SK-N-SH (cell line): ENCODE results near the gene SPIB. TPM values are rescaled to one million over a fixed set of nuclear protein-coding genes. Genes with fewer than 3 reads are reported as not detected.

Experiments
- CTCF ChIA-PET: fragments of 300-600, 350-600 bp; formaldehyde crosslinking; extraction: SDS; loops from one replicate; lab custom pipeline; 2021; lab: Yijun Ruan, JAX
- POLR2A ChIA-PET: fragments of 350-600 bp; sonication (Branson Sonifier 250); formaldehyde crosslinking; extraction: SDS; loops from one replicate; lab custom pipeline; 2020; ENCODE audit warnings: antibody characterized with exemption, inconsistent platforms; lab: Yijun Ruan, JAX
- DNase-seq: peaks from one replicate; pipeline ENCODE4 v3.0.0; 2012
- H2AFZ ChIP-seq: fragments of 200-600 bp; sonication (generic); 2 replicates; pipeline ENCODE4 v1.8.1; 2016; ENCODE audit warnings: antibody characterized with exemption, mild to moderate bottlenecking, low read depth
- H3F3A ChIP-seq: fragments of 200-600 bp; sonication (generic); replicated peaks from 2 replicates; pipeline ENCODE3; 2016; ENCODE audit warnings: antibody characterized with exemption, mild to moderate bottlenecking; ENCODE audit not compliant: insufficient read depth
- H3K27ac ChIP-seq, 2 experiments: fragments of 200-500 bp in 1 of 2; fragments of 200-600 bp in 1 of 2; sonication (Bioruptor generic) in 1 of 2; sonication (generic), shearing (Covaris generic) in 1 of 2; 2 replicates each; pipeline versions ENCODE4 v1.5.1 to v1.6.1; 2014 to 2016; ENCODE audit warnings: low read depth in 2 of 2, inconsistent platforms in 1 of 2, low read length in 1 of 2, mild to moderate bottlenecking in 1 of 2, mixed read lengths in 1 of 2
- H3K27me3 ChIP-seq: fragments of 200-600 bp; sonication (generic), shearing (Covaris generic); 2 replicates; pipeline ENCODE4 v1.6.1; 2016; ENCODE audit warnings: mixed run types; ENCODE audit not compliant: insufficient read depth
- H3K36me3 ChIP-seq, 2 experiments: fragments of 200-500 bp in 1 of 2; fragments of 200-600 bp in 1 of 2; sonication (Bioruptor generic) in 1 of 2; sonication (generic) in 1 of 2; replicated peaks in 1 of 2; 2 replicates each; pipeline versions ENCODE3 to v1.5.1; 2014 to 2016; ENCODE audit warnings: low read length in 1 of 2, mild to moderate bottlenecking in 1 of 2; ENCODE audit not compliant: insufficient read depth in 2 of 2, control insufficient read depth in 1 of 2
- H3K4me1 ChIP-seq, 2 experiments: fragments of 200-500 bp in 1 of 2; fragments of 200-600 bp in 1 of 2; sonication (Bioruptor generic) in 1 of 2; sonication (generic), shearing (Covaris generic) in 1 of 2; 2 replicates each; pipeline versions ENCODE4 v1.5.1 to v1.6.1; 2014 to 2016; ENCODE audit warnings: low read depth in 1 of 2, low read length in 1 of 2, mixed run types in 1 of 2; ENCODE audit not compliant: insufficient read depth in 2 of 2, control insufficient read depth in 1 of 2
- H3K4me2 ChIP-seq: fragments of 200-600 bp; sonication (generic), shearing (Covaris generic); 2 replicates; pipeline ENCODE4 v1.6.1; 2017; ENCODE audit warnings: mixed run types
- H3K4me3 ChIP-seq, 2 experiments: fragments of 200-500 bp in 1 of 2; fragments of 200-600 bp in 1 of 2; sonication (Bioruptor generic) in 1 of 2; sonication (generic), shearing (Covaris generic) in 1 of 2; 2 replicates each; pipeline versions ENCODE4 v1.5.1 to v1.8.1; 2014 to 2016; ENCODE audit warnings: low read depth in 2 of 2, inconsistent platforms in 1 of 2, low read length in 1 of 2, mild to moderate bottlenecking in 1 of 2, mixed read lengths in 1 of 2, moderate library complexity in 1 of 2
- H3K79me2 ChIP-seq: fragments of 200-600 bp; sonication (generic); 2 replicates; pipeline ENCODE4 v1.8.1; 2017; ENCODE audit warnings: mild to moderate bottlenecking; ENCODE audit not compliant: insufficient read depth
- H3K9ac ChIP-seq: fragments of 200-600 bp; sonication (generic); 2 replicates; pipeline ENCODE4 v1.6.1; 2017; ENCODE audit warnings: mixed run types
- H3K9me2 ChIP-seq: fragments of 200-600 bp; sonication (generic); 2 replicates; pipeline ENCODE4 v1.6.1; 2017; ENCODE audit warnings: mixed run types
- H3K9me3 ChIP-seq: fragments of 200-600 bp; sonication (generic); 2 replicates; pipeline ENCODE4 v1.6.1; 2017; ENCODE audit warnings: mixed run types, mild to moderate bottlenecking, moderate library complexity
- H4K20me1 ChIP-seq: fragments of 200-600 bp; sonication (generic); 2 replicates; pipeline ENCODE4 v1.6.1; 2017; ENCODE audit warnings: mild to moderate bottlenecking, mixed run types; ENCODE audit not compliant: insufficient read depth
- CHD2 ChIP-seq: fragments of 150-350 bp; IDR thresholded peaks from 2 replicates; pipeline ENCODE4 v1.6.1; 2018; ENCODE audit warnings: low read length; ENCODE audit not compliant: partially characterized antibody
- CTCF ChIP-seq: fragments of 200-600 bp; sonication (generic); IDR thresholded peaks from 2 replicates; pipeline ENCODE4 v1.6.1; 2017; ENCODE audit warnings: antibody characterized with exemption, mild to moderate bottlenecking, moderate library complexity
- ELF1 ChIP-seq: IDR thresholded peaks from 2 replicates; pipeline ENCODE4 v1.4.0; 2012
- FOSL2 ChIP-seq: IDR thresholded peaks from 2 replicates; pipeline ENCODE4 v1.4.0; 2012; ENCODE audit warnings: low read depth, mild to moderate bottlenecking, moderate library complexity, borderline replicate concordance
- FOXJ3 ChIP-seq: sonication (generic); formaldehyde crosslinking; IDR thresholded peaks from 2 replicates; pipeline ENCODE4 v1.5.1; 2020; ENCODE audit warnings: mild to moderate bottlenecking, missing genetic modification reagents
- GATA2 ChIP-seq: sonication (generic); formaldehyde crosslinking; IDR thresholded peaks from 2 replicates; pipeline ENCODE4 v1.5.0; 2020; ENCODE audit warnings: mild to moderate bottlenecking, missing genetic modification reagents
- MEF2A ChIP-seq: IDR thresholded peaks from 2 replicates; pipeline ENCODE4 v1.4.0; 2012; ENCODE audit warnings: low read depth, borderline replicate concordance
- MXI1 ChIP-seq: IDR thresholded peaks from 2 replicates; pipeline ENCODE4 v1.6.1; 2012; ENCODE audit warnings: mild to moderate bottlenecking, low read depth, low read length, improper control_type of control experiment
- RAD21 ChIP-seq: IDR thresholded peaks from 2 replicates; pipeline ENCODE4 v1.6.1; 2012; ENCODE audit warnings: mild to moderate bottlenecking, low read length
- RFX5 ChIP-seq: IDR thresholded peaks from 2 replicates; pipeline ENCODE4 v1.6.1; 2012; ENCODE audit warnings: mild to moderate bottlenecking, improper control_type of control experiment, low read length
- TAF1 ChIP-seq: IDR thresholded peaks from 2 replicates; pipeline ENCODE4 v1.6.1; 2012; ENCODE audit warnings: low read depth, mild to moderate bottlenecking, low read length, moderate library complexity, borderline replicate concordance
- YY1 ChIP-seq: IDR thresholded peaks from 2 replicates; pipeline ENCODE4 v1.4.0; 2012; ENCODE audit warnings: low read depth, mild to moderate bottlenecking
- WGBS: methylation state at CpG from one replicate; pipeline ENCODE4 v1.1.6; 2017; ENCODE audit warnings: low lambda C conversion rate; 5-methylcytosine and 5-hydroxymethylcytosine counted together
- polyA plus RNA-seq, 3 experiments: library from polyadenylated mRNA; depleted of rRNA; stranded (reverse); fragments of >200 nt; gene quantifications; 2 replicates each; pipeline ENCODE4 v1.2.3, GENCODE V29; 2012
- TF ChIP-seq, protein P1 (sequence below): fragments of 150-350 bp; IDR thresholded peaks from 2 replicates; pipeline ENCODE4 v1.6.1; 2017; ENCODE audit warnings: antibody characterized with exemption, low read length, low read depth, borderline replicate concordance
- TF ChIP-seq, protein P2 (sequence below): IDR thresholded peaks from 2 replicates; pipeline ENCODE4 v1.6.1; 2012; ENCODE audit warnings: mild to moderate bottlenecking, low read depth, low read length, moderate library complexity
- TF ChIP-seq, protein P3 (sequence below): fragments of 150-350 bp; IDR thresholded peaks from 2 replicates; pipeline ENCODE4 v1.6.1; 2016; ENCODE audit warnings: mild to moderate bottlenecking, low read depth, low read length

SPIB gene
- polyA plus RNA-seq, 1 of the 3 experiments (the other 2 are of a cell fraction) = not detected

DNA sequence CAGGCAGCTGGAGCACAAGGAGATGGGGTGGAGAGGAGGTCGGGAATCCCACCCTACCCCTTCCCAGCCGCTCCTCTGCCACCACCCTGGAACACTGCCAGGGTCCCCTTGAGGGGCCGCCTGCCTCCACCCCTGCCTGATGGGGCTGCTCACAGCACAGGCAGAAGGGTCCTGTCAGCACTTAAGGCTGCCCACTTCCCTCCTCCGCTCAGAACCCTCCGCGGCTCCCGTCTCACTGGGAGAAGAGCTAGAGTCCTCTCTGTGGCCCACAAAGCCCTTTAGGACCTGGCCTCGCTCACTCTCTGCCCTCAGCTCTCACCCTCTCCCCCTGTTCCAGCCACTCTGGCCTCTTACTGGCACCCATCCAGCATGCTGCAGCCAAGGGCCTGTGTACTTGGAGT is 38.0 kb upstream of the SPIB start:
- Histone ChIP-seq H2AFZ (no peak overlapping the region), H3K9me3 (no peaks in the 10 kb centered on the region), H3K9ac (no peak overlapping the region), H3K27ac (no peak overlapping the region), H3K4me1 (peaks cover 0 to 13% of the 10 kb centered on the region in 2 experiments; a peak in 2 of 4 replicates), H3K27me3 (no peaks in the 10 kb centered on the region), H3K36me3 (peaks cover 17 to 60% of the 10 kb centered on the region in 2 experiments), H3F3A (peaks cover 24% of the 10 kb centered on the region), H3K9me2 (no peaks in the 10 kb centered on the region), H3K4me3 (no peak overlapping the region), H3K79me2 (peaks cover 17% of the 10 kb centered on the region), H4K20me1 (peaks cover 17% of the 10 kb centered on the region), H3K4me2 (no peak overlapping the region)
- DNase-seq = no peak
- TF ChIP-seq YY1 = no peak
- TF ChIP-seq GATA2 = no peak
- TF ChIP-seq, protein P1, sequence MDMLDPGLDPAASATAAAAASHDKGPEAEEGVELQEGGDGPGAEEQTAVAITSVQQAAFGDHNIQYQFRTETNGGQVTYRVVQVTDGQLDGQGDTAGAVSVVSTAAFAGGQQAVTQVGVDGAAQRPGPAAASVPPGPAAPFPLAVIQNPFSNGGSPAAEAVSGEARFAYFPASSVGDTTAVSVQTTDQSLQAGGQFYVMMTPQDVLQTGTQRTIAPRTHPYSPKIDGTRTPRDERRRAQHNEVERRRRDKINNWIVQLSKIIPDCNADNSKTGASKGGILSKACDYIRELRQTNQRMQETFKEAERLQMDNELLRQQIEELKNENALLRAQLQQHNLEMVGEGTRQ = no peak
- TF ChIP-seq, protein P2, sequence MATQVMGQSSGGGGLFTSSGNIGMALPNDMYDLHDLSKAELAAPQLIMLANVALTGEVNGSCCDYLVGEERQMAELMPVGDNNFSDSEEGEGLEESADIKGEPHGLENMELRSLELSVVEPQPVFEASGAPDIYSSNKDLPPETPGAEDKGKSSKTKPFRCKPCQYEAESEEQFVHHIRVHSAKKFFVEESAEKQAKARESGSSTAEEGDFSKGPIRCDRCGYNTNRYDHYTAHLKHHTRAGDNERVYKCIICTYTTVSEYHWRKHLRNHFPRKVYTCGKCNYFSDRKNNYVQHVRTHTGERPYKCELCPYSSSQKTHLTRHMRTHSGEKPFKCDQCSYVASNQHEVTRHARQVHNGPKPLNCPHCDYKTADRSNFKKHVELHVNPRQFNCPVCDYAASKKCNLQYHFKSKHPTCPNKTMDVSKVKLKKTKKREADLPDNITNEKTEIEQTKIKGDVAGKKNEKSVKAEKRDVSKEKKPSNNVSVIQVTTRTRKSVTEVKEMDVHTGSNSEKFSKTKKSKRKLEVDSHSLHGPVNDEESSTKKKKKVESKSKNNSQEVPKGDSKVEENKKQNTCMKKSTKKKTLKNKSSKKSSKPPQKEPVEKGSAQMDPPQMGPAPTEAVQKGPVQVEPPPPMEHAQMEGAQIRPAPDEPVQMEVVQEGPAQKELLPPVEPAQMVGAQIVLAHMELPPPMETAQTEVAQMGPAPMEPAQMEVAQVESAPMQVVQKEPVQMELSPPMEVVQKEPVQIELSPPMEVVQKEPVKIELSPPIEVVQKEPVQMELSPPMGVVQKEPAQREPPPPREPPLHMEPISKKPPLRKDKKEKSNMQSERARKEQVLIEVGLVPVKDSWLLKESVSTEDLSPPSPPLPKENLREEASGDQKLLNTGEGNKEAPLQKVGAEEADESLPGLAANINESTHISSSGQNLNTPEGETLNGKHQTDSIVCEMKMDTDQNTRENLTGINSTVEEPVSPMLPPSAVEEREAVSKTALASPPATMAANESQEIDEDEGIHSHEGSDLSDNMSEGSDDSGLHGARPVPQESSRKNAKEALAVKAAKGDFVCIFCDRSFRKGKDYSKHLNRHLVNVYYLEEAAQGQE = no peak
- TF ChIP-seq FOXJ3 (CRISPR knock-in tag) = no peak
- TF ChIP-seq FOSL2 = no peak
- no peak for TF ChIP-seq MEF2A
- TF ChIP-seq TAF1 = no peak
- TF ChIP-seq MXI1 = no peak
- no peak for TF ChIP-seq ELF1
- TF ChIP-seq CTCF = no peak
- no peak for TF ChIP-seq RFX5
- TF ChIP-seq CHD2 = no peak
- TF ChIP-seq, protein P3, sequence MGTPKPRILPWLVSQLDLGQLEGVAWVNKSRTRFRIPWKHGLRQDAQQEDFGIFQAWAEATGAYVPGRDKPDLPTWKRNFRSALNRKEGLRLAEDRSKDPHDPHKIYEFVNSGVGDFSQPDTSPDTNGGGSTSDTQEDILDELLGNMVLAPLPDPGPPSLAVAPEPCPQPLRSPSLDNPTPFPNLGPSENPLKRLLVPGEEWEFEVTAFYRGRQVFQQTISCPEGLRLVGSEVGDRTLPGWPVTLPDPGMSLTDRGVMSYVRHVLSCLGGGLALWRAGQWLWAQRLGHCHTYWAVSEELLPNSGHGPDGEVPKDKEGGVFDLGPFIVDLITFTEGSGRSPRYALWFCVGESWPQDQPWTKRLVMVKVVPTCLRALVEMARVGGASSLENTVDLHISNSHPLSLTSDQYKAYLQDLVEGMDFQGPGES = no peak
- no peak for TF ChIP-seq RAD21
- POLR2A ChIA-PET = no interaction called here
- CTCF ChIA-PET = no interaction called here
- 91% methylated on average over 6 of the region's 8 CpGs for WGBS
